Stimulated activated CD8-positive, alpha-beta memory T cell treated with anti-CD3 and anti-CD28 coated beads, Interleukin-12 subunit alpha, Interleukin-12 subunit beta, amount 100 ng/mL, for 24 hours (primary cell): Measurements from ENCODE around the gene CELSR1.

ENCODE experiments used
- DNase-seq: peaks from one replicate; pipeline ENCODE4 v3.0.0-alpha.2; 2020; ENCODE audit errors: extremely low read depth

Gene CELSR1

DNA sequence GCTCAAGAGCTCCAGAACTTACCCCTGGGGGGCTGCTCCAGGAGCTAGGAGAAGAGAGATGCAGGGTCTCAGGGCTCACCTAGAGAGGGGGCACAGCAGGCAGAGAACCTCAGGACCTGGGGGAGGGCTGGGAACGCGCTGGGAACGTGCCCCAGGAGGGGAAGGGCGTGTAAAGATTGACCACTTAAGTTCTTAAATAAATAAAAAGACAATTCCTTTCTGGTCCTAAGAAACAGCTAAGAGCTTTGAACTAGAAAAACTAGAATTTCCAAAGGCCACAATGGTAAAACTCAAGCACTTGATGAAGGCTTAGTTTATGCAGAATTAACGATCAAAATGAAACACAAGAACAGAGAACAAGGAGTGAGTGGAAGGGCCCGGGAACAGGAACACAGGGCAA, 89.1 kb downstream of the CELSR1 start:
- no peak for DNase-seq

DNA sequence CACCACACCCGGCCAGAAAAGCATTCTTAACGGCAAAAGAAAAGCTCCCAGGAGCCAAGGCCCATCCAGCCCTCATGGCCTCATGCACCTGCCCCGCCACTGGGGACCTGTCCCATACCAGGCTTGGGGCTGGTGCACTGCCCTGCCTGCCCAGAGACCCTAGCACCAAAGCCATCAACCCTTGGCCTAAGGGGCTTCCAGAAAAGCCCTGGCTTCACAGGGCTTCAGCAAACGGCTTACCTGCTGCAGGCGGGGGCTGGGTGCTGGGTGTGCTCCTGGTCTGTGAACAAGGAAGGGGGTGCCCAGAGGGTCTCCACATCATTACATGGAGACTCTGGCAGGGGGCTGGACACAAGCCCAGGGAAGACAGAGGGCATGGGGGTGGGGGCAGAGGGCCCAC, 89.5 kb downstream of the CELSR1 start:
- no peak for DNase-seq

DNA sequence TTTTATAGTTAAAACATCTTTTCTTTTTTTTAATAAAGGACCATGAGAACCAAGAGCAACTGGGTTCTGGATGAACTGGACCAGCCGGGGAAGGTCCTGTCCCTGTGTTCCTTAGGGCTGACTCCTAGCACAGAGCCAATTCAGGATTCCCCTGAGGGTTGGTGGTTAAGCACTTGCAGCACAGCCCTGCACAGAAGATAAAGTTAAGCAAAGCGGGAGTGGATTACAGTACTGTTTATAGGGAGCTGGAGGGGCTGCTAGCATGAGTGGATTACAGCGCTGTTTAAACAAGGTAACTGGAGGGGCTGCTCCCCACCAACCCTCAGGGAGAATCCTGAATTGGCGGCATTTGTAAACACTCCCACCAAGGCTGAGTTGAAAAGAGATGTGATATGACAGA, 90.6 kb downstream of the CELSR1 start:
- no peak for DNase-seq

DNA sequence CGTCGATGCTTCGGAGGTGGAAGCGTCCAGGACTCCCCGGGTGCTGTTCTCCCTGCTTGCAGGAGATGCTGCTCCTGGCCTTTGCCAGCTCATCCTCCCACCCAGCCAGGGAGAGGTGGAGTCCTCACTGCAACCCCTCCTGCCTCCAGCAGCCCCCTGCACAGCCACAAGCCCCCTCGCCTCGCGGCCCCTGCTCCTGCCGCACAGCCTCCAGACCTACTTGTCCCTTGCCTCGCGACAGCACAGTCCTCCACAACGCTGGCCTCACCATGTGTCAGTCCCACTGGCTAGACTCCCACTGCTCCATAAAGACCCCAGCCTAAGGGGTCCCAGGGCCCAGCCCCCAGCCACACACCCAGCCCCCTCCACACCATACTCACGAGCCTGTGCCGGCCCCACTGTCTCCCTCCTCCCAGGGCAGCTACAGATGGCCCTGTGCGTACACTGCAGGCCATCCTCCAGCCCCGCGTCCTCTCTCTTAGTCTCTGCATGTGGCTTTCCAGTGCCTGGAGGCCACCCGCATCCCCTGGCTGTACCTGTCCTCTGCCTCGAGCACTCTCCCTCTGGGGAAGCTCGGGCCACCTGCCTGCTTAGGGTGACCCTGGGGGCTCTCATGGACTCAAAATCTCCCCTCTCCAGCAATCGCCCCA, 91.5 kb downstream of the CELSR1 start:
- no peak for DNase-seq

DNA sequence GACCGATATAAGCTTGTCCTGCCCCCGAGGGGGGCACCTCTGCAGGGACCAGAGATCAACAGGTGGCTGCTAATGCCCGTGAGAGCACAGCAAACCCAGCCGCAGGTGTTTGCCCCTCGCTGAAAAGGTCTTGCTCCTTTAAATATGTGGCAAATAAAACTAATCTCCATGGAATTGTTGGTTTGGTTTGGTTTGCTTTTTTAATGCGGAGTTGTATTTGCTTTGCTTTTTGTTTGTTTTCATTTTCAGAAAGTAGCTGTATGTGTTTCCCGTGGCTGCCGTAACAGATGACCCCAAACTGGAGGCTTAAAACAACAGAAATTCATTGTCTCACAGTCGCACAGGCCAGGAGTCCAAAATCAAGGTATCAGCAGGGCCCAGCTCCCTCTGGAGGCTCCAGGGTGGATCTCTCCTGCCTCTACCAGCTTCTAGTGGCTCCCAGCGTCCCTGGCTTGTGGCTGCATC, 93.0 kb downstream of the CELSR1 start:
- no peak for DNase-seq

DNA sequence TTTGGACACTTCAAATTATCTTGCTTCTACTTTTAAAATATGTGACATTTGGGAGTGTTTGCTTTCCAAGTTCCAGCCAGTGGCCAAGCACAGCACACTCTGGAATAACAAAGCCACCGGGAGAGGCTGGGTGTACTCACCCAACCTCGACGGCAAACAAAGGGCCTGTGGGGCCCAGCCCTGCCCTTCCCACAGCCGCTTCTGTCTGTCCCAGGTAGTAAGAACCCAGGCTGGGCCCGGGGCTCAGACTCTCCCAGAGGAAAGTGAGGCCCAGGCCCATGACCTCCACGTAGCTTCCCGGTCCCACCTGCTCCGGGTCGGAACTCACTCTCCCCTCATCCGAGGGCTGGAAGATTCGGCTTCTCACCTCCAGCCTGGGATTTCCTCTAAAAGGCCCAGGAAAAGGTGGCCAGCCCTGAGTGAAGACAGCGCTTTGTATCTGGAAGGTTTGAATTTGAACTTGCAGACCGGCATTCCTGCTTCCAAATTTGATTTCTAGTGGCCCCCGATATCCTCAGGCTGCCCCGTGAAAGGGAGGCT, 93.5 kb downstream of the CELSR1 start:
- DNase-seq = no peak

DNA sequence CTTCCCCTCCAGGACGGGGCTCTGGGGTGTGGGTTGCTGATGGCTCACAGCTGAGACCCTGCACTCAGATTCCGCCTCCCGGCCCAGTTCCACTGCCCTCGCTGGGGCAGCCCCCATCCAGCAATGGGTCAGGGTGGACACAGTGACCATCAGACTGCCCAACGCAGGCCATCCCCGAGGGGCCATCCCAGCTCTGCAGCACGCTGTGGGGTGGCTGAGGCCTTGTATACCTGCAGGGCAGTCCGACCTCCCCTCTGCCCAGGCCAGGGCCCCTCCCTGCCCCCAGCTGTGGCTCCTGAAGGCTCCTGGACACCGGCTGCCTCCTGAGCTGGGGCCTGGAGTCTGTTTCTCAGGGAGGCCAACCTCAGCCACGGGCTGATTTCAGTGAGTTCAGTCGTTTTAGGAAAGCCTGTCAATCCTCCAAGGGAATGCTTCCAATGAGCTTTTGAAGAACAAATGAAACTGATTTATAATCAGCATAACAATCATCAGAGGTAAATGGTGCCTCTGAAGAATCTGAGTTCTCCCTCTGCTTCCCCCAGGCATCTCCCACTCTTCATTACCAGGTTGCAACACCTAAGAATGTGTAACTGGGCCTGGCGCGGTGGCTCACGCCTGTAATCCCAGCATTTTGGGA, 95.1 kb downstream of the CELSR1 start:
- DNase-seq = no peak

DNA sequence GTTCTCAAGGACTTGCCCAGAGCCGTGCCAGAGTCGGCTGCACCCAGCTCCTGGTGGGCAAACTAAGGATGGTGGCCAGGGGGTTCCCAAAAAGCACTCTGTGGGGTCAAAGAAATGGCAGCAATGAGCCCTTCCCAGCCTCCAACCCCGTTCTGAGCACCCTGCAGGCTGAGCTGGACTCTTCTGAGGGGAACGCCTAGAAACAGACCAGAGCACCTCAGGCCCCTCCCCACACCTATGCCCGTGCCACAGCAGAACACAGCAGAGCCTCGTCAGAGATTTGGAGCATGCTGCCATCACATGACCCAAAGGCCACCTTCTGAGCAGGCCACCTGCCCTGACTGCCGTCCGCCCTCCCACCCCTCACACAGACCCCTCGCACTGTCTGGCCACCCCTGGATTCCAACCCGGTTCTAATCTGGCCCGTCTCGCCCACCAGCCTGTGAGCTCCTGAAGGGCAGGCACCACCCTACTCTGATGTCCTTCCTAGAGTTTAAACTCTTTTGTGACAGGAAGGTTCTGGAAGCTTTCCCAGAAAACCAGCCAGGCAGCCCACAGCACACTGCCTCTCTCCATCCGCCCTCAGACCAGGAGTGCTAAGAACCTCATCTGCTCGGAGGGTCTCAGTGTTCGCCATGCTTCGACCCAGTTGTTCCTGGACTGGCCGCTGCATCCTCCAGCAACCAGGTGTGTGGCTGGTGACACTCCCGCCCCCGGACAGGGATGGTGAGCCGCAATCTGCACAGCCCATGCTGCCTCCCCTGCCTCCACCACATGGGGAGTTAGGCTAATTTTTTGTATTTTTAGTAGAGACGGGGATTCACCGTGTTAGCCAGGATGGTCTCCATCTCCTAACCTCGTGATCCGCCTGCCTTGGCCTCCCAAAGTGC, 97.6 kb downstream of the CELSR1 start:
- no peak for DNase-seq

DNA sequence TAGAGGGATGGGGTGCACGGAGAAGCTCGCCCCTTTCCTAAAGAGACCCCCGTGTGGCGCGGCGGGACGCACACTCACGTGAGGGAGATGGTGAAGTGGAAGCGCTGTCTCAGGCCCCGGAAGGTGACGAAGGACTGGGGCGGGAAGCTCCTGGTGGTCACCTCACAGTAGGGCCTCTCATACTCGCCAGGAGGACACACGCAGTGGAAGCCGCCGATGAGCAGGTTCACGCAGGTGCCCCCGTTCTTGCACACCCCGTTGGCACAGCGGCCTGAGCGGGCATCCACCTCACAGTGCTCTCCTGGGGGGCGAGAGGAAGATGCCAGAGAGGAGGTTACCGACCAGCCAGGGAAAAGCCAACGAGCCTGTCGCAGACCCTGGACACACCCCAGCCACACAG, 98.3 kb downstream of the CELSR1 start:
- no peak for DNase-seq

DNA sequence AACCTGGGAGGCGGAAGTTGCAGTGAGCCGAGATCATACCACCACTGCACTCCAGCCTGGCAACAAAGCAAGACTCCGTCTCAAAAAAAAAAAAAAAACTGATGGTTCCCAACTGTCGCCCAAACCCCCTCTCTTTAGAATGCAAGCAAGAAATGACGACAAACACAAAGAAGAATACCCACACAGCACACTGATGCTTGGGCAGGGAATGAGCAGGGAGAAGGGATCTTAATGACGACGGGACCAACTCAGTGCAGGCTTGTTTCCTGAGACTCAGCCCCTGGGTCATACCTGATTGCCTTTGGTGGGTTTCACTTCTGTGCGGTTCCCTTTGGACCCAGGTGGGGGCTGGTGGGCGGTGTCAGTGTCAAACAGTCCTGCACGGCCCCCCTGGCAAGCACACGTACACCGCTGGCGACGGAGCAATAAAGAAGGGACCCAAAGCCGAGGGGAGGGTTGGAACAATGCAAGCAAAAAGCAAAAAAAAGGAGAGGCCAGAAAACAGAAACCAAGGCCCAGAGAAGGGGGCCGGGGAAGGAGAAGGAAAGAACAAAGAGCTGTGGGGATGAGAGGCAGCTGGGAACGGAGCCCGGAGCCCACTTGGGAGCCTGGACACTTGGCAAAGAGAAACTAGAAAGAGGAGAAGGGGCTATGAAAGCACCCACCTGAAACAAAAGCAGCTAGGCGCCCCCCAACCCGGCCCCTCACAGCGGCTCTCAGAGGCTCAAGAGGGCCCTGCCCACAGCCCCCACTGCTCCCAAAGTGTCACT, 99.6 kb downstream of the CELSR1 start:
- no peak for DNase-seq

DNA sequence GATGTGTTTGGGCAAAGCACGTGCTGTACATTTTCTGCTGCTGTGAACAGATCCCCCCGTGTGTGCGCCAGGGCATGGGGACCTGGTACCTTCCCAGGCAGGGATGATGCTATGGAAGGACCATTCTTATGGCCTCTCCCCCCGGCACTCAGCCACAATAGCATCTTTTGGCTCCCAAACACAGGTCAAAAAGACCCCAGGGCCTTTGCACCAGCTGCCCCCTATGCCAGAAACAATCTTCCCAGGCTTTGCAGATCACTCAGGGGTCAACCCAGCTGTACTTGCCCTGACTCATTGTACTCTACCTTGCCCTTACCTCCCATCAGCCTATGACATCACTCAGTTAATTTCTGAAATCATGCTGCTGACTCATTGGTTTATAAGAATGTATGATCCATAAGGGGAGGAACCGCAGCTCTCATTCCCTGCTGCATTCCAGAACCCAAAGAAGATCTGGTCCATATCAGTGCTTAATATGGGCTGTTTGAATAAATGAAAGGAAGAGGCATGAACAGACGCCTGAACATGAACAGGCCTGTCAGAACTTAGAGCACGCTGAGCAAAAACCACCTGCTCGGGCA, 100.7 kb downstream of the CELSR1 start:
- no peak for DNase-seq

DNA sequence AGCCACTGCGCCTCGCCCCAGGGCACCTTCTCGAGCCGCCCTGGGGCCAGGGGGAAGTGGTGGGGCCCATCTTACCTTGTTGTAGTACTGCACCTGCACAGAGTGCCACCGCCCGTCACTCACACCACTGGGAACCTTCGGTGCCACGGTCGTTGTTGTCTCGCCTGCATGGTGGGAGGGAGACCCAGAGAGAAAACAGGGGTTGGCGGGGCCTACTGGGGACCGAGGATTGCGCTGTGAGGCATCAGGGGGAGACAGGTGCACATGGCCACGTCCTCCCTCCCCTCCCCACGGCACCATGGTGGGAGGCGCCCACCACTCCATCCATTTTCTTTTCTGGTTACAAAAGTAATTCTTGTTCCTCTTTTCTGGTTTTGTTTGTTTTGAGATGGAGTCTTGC, 104.1 kb downstream of the CELSR1 start:
- no peak for DNase-seq

DNA sequence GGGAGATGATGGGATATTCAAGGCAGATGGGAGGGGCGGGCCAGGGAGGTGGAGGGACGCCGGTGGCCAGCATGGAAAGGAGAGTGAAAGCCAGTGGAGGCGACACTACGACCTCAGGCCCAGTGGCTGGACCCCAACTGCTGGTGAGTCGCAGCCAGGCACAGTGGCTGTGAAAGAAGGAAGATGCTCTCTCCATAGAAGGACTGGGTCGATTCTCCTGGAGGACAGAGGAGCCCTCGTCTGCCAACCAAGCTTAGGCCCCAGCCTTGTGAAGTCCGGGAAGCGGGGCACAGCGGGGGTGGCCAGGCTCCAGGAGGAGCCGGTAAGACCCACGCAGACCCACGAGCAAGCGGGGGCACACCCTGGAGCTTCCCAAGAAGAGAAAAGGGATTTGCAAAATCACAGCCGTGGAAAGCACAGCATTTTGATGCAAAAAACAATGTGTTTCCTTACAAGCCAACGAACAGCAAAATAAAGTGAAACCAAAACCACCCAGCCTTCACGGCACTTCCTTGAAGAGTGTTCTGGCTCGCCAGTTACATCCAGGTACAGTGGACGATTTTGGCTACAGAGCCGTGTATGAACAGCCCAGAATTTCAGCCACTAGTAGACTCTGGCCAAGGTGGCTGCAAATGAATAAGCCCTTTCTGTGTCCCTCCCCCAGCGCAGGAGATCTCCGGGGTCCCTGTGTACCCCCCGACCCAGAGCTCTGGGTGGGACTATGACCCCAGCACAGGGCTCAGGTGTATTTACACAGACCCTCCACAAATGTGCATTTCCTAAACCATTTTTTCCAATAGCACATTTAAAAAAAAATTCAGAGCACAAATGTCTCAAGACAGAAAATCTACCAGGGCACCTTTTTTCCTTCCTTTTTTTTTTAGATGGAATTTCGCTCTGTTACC, 105.0 kb downstream of the CELSR1 start:
- no peak for DNase-seq

DNA sequence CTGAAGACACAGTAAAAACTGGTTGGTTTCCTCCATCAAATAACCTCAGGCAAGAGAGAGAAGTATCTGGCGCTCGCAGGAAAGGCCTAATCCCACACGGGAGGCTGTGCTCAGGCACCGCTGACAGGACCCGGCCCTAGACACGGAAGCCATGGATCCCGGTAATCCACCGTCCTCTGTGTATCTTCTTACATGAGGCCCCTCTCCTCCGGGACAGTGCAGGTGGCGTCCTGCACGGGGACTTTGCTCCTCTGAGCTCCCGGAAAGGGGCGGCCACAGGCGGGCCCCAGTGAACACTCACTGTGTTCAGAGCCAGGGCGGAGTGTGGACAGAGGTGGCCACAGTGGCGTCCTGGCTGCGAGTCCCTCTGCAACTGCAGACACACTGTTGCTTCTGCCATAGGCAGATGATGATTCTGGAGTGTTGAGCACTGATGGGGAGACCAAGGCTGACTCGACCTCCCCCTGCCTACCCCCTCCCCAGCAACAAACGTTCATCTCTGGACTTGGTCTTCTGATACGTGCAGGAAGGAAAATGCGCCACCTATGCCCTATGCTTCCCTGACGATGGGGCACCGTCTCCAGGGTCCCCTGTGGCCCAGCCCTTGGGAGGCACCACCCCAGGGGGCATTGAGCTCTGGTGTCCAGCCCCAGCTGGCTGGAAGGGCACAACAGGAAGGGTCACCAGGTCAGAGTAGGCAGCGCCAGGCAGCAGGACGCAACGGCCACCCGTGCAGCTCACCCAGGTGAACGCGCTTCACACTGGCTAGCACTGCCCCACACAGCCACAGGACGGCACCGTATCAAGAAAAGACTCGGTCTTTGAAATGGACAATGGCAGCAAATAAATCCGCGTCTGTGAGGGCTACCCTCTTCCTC, 106.2 kb downstream of the CELSR1 start:
- DNase-seq = no peak

DNA sequence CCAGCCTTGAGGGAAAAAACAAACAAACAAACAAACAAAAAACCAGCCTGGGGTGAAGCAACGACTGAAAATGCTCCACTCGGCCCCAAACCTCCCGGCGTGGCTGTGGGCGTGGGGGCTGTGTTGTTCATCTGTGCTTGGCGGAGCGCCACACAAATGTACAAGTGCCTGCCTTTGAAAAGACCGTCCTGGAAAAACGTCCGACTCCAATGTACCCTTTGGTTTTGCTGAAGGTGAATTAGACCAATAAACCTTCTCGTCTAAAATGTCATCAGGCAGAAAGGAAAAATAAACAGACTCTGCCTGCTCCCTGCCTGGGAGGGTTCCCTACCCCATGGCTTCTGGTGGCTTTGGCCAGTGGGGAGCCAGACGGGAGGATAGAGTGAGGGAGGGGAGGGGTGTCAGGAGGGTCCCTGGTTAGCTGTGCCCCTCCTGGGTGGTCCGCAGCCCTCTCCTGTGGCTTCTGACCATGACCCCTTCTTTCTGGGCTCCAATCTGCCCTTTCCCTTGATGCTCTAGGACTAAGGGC, 108.0 kb downstream of the CELSR1 start:
- DNase-seq = no peak

DNA sequence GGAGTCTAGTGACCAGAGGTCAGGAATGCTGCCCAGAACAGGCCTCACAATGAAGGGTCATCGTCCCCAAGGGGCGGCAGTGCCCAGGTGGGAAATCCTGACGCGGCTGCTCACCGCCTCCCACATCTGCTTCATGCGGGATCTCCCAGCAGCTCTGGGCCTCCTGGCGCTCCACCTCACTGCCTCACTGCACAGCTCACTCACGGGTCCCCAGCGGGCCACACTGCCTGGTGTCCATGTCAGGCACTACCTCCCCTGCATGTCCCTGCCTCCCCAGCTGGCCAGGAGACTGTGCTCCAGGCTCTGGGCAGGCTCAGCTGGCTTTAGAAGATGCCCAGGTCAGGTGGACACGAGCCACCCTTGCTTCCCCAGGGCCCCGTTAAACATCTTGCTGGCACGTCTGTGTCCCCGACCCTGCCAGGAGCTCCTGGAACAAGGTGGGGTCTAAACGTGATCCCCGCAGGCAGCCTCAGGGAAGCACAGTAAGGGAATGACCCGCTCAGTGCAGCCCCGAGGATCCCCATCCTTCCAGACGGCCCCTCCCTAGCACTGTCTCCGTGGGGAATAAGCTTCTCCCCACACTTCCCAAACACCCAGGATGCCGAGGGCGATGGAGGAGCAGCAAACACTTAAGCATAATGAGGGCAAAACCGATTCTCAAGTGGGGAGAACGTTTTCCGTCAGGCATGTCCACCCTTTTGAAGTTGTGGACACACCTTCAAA, 108.7 kb downstream of the CELSR1 start:
- DNase-seq = no peak

DNA sequence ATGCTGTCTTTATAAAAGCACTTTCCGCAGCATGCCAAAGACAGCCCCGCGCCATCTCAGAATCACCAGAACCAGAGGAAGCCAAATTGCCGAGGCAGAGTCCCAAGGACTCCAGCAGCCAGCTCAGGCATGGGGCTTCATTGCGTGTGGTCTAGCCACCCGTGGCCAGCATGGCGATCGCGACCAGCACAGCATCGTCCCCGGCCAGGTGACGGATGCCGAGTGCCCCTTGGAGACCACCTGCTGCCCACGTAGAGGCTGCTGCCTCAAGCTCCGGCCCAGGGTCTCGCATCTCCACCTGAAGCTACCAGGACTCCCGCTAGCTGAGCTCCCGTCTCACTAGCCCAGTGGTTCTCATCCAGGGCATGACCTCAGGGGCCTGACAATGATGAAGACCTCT, 109.2 kb downstream of the CELSR1 start:
- DNase-seq = no peak

DNA sequence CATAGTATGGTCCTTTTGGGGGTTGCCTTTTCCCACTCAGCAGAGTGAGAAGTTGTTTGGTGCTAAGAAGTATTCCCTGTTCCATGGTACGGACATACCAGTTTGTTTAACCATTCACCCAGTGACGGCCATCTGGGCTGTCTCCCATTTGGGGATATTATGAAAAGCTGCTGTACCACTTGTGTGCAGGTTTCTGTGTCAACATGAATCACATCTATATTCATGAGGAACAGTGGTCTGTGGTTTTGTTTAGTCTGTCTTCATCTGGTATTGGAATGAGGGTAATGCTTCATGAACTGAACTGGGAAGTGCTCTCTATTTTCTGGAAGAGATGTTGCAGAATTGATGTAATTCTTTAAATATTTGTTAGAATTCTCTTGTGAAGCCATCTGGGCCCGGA, 112.4 kb downstream of the CELSR1 start:
- no peak for DNase-seq
